Ishikawa (cell line): ENCODE data around the gene TMEM38B.

Experiments
- CEBPB ChIP-seq: IDR thresholded peaks from 2 replicates; pipeline ENCODE4 v1.6.1; 2012
- CREB1 ChIP-seq: IDR thresholded peaks from 2 replicates; pipeline ENCODE4 v1.6.1; 2012; ENCODE audit warnings: low read depth
- EGR1 ChIP-seq: IDR thresholded peaks from 2 replicates; pipeline ENCODE4 v1.6.1; 2012
- EP300 ChIP-seq: IDR thresholded peaks from 2 replicates; pipeline ENCODE4 v1.6.1; 2012; ENCODE audit warnings: borderline replicate concordance
- MAX ChIP-seq: IDR thresholded peaks from 2 replicates; pipeline ENCODE4 v1.6.1; 2012
- NFIC ChIP-seq: IDR thresholded peaks from 2 replicates; pipeline ENCODE4 v1.6.1; 2012
- RAD21 ChIP-seq: IDR thresholded peaks from 2 replicates; pipeline ENCODE4 v1.6.1; 2012; ENCODE audit warnings: low read depth
- REST ChIP-seq: IDR thresholded peaks from 2 replicates; pipeline ENCODE4 v1.6.1; 2012; ENCODE audit warnings: low read depth, mild to moderate bottlenecking
- TAF1 ChIP-seq: IDR thresholded peaks from 2 replicates; pipeline ENCODE4 v1.6.1; 2012; ENCODE audit warnings: low read depth, mild to moderate bottlenecking
- TCF12 ChIP-seq: IDR thresholded peaks from 2 replicates; pipeline ENCODE4 v1.6.1; 2012; ENCODE audit warnings: low read depth
- TEAD4 ChIP-seq: IDR thresholded peaks from 2 replicates; pipeline ENCODE4 v1.6.1; 2012
- USF1 ChIP-seq: IDR thresholded peaks from 2 replicates; pipeline ENCODE4 v1.6.1; 2012
- YY1 ChIP-seq: IDR thresholded peaks from 2 replicates; pipeline ENCODE4 v1.6.1; 2012; ENCODE audit warnings: low read depth
- ZBTB7A ChIP-seq: IDR thresholded peaks from 2 replicates; pipeline ENCODE4 v1.6.1; 2012; ENCODE audit warnings: low read depth

Gene TMEM38B

GRCh38 chr9:105656131-105656921 lies 38.0 kb upstream of the TMEM38B start:
- TF ChIP-seq YY1 (no peak), MAX (peak; percentile 56; the same call in 1 of the 2 replicates), RAD21 (no peak)

GRCh38 chr9:105658351-105658750 lies 36.0 kb upstream of the TMEM38B start:
- TF ChIP-seq TCF12 (no peak), ZBTB7A (no peak), CREB1 (no peak), EP300 (no peak)

- TF ChIP-seq YY1 (no peak), USF1 (no peak), MAX (no peak), EGR1 (no peak), TEAD4 (no peak), NFIC (no peak), CREB1 (no peak), RAD21 (no peak), TCF12 (no peak), CEBPB (no peak), EP300 (no peak), REST (no peak)
These were observed 33.3 kb upstream of the TMEM38B start for GRCh38 chr9:105661011-105661410.

GRCh38 chr9:105662184-105663104 lies 31.9 kb upstream of the TMEM38B start, which contains the start of gene TAL2:
Gene TAL2, plus strand, starts transcription at chr9:105662457. Its CDS starts 40 bp downstream, at chr9:105662497.
- TF ChIP-seq ZBTB7A (no peak), NFIC (no peak), REST (no peak), MAX (no peak), CEBPB (no peak), YY1 (no peak), EGR1 (no peak), RAD21 (no peak), TCF12 (no peak), USF1 (no peak)

GRCh38 chr9:105663914-105664313 lies 30.4 kb upstream of the TMEM38B start:
- TF ChIP-seq EGR1 (no peak), REST (no peak), TAF1 (no peak), RAD21 (no peak)
